SK-N-SH (cell line): ENCODE measurements around the gene PLVAP. TPM values are rescaled to one million over a fixed set of nuclear protein-coding genes. Genes with fewer than 3 reads are reported as not detected.

Source experiments
- CTCF ChIA-PET: fragments of 300-600, 350-600 bp; formaldehyde crosslinking; extraction: SDS; loops from one replicate; lab custom pipeline; 2021; lab: Yijun Ruan, JAX
- POLR2A ChIA-PET: fragments of 350-600 bp; sonication (Branson Sonifier 250); formaldehyde crosslinking; extraction: SDS; loops from one replicate; lab custom pipeline; 2020; ENCODE audit warnings: antibody characterized with exemption, inconsistent platforms; lab: Yijun Ruan, JAX
- DNase-seq: peaks from one replicate; pipeline ENCODE4 v3.0.0; 2012
- H2AFZ ChIP-seq: fragments of 200-600 bp; sonication (generic); 2 replicates; pipeline ENCODE4 v1.8.1; 2016; ENCODE audit warnings: antibody characterized with exemption, mild to moderate bottlenecking, low read depth
- H3F3A ChIP-seq: fragments of 200-600 bp; sonication (generic); replicated peaks from 2 replicates; pipeline ENCODE3; 2016; ENCODE audit warnings: antibody characterized with exemption, mild to moderate bottlenecking; ENCODE audit not compliant: insufficient read depth
- H3K27ac ChIP-seq, 2 experiments: fragments of 200-500 bp in 1 of 2; fragments of 200-600 bp in 1 of 2; sonication (Bioruptor generic) in 1 of 2; sonication (generic), shearing (Covaris generic) in 1 of 2; 2 replicates each; pipeline versions ENCODE4 v1.5.1 to v1.6.1; 2014 to 2016; ENCODE audit warnings: low read depth in 2 of 2, inconsistent platforms in 1 of 2, low read length in 1 of 2, mild to moderate bottlenecking in 1 of 2, mixed read lengths in 1 of 2
- H3K27me3 ChIP-seq: fragments of 200-600 bp; sonication (generic), shearing (Covaris generic); 2 replicates; pipeline ENCODE4 v1.6.1; 2016; ENCODE audit warnings: mixed run types; ENCODE audit not compliant: insufficient read depth
- H3K36me3 ChIP-seq, 2 experiments: fragments of 200-500 bp in 1 of 2; fragments of 200-600 bp in 1 of 2; sonication (Bioruptor generic) in 1 of 2; sonication (generic) in 1 of 2; replicated peaks in 1 of 2; 2 replicates each; pipeline versions ENCODE3 to v1.5.1; 2014 to 2016; ENCODE audit warnings: low read length in 1 of 2, mild to moderate bottlenecking in 1 of 2; ENCODE audit not compliant: insufficient read depth in 2 of 2, control insufficient read depth in 1 of 2
- H3K4me1 ChIP-seq, 2 experiments: fragments of 200-500 bp in 1 of 2; fragments of 200-600 bp in 1 of 2; sonication (Bioruptor generic) in 1 of 2; sonication (generic), shearing (Covaris generic) in 1 of 2; 2 replicates each; pipeline versions ENCODE4 v1.5.1 to v1.6.1; 2014 to 2016; ENCODE audit warnings: low read depth in 1 of 2, low read length in 1 of 2, mixed run types in 1 of 2; ENCODE audit not compliant: insufficient read depth in 2 of 2, control insufficient read depth in 1 of 2
- H3K4me2 ChIP-seq: fragments of 200-600 bp; sonication (generic), shearing (Covaris generic); 2 replicates; pipeline ENCODE4 v1.6.1; 2017; ENCODE audit warnings: mixed run types
- H3K4me3 ChIP-seq, 2 experiments: fragments of 200-500 bp in 1 of 2; fragments of 200-600 bp in 1 of 2; sonication (Bioruptor generic) in 1 of 2; sonication (generic), shearing (Covaris generic) in 1 of 2; 2 replicates each; pipeline versions ENCODE4 v1.5.1 to v1.8.1; 2014 to 2016; ENCODE audit warnings: low read depth in 2 of 2, inconsistent platforms in 1 of 2, low read length in 1 of 2, mild to moderate bottlenecking in 1 of 2, mixed read lengths in 1 of 2, moderate library complexity in 1 of 2
- H3K79me2 ChIP-seq: fragments of 200-600 bp; sonication (generic); 2 replicates; pipeline ENCODE4 v1.8.1; 2017; ENCODE audit warnings: mild to moderate bottlenecking; ENCODE audit not compliant: insufficient read depth
- H3K9ac ChIP-seq: fragments of 200-600 bp; sonication (generic); 2 replicates; pipeline ENCODE4 v1.6.1; 2017; ENCODE audit warnings: mixed run types
- H3K9me2 ChIP-seq: fragments of 200-600 bp; sonication (generic); 2 replicates; pipeline ENCODE4 v1.6.1; 2017; ENCODE audit warnings: mixed run types
- H3K9me3 ChIP-seq: fragments of 200-600 bp; sonication (generic); 2 replicates; pipeline ENCODE4 v1.6.1; 2017; ENCODE audit warnings: mixed run types, mild to moderate bottlenecking, moderate library complexity
- H4K20me1 ChIP-seq: fragments of 200-600 bp; sonication (generic); 2 replicates; pipeline ENCODE4 v1.6.1; 2017; ENCODE audit warnings: mild to moderate bottlenecking, mixed run types; ENCODE audit not compliant: insufficient read depth
- CHD2 ChIP-seq: fragments of 150-350 bp; IDR thresholded peaks from 2 replicates; pipeline ENCODE4 v1.6.1; 2018; ENCODE audit warnings: low read length; ENCODE audit not compliant: partially characterized antibody
- ELF1 ChIP-seq: IDR thresholded peaks from 2 replicates; pipeline ENCODE4 v1.4.0; 2012
- EZH2phosphoT487 ChIP-seq: fragments of 200-600 bp; sonication (generic); IDR thresholded peaks from 2 replicates; pipeline ENCODE4 v1.6.1; 2017; ENCODE audit warnings: low read depth, mixed run types, mild to moderate bottlenecking, antibody characterized with exemption, moderate library complexity, borderline replicate concordance
- FOXJ3 ChIP-seq: sonication (generic); formaldehyde crosslinking; IDR thresholded peaks from 2 replicates; pipeline ENCODE4 v1.5.1; 2020; ENCODE audit warnings: mild to moderate bottlenecking, missing genetic modification reagents
- GATA2 ChIP-seq: sonication (generic); formaldehyde crosslinking; IDR thresholded peaks from 2 replicates; pipeline ENCODE4 v1.5.0; 2020; ENCODE audit warnings: mild to moderate bottlenecking, missing genetic modification reagents
- JUND ChIP-seq: IDR thresholded peaks from 2 replicates; pipeline ENCODE4 v1.4.0; 2012
- MEF2A ChIP-seq: IDR thresholded peaks from 2 replicates; pipeline ENCODE4 v1.4.0; 2012; ENCODE audit warnings: low read depth, borderline replicate concordance
- MXI1 ChIP-seq: IDR thresholded peaks from 2 replicates; pipeline ENCODE4 v1.6.1; 2012; ENCODE audit warnings: mild to moderate bottlenecking, low read depth, low read length, improper control_type of control experiment
- NFIC ChIP-seq: IDR thresholded peaks from 2 replicates; pipeline ENCODE4 v1.4.0; 2012; ENCODE audit warnings: borderline replicate concordance
- NRF1 ChIP-seq: IDR thresholded peaks from 2 replicates; pipeline ENCODE4 v1.6.1; 2012; ENCODE audit warnings: low read depth, mild to moderate bottlenecking, low read length
- RAD21 ChIP-seq: IDR thresholded peaks from 2 replicates; pipeline ENCODE4 v1.6.1; 2012; ENCODE audit warnings: mild to moderate bottlenecking, low read length
- RCOR1 ChIP-seq: fragments of 150-350 bp; IDR thresholded peaks from 2 replicates; pipeline ENCODE4 v1.6.1; 2017; ENCODE audit warnings: antibody characterized with exemption, low read length
- SIN3A ChIP-seq: IDR thresholded peaks from 2 replicates; pipeline ENCODE4 v1.6.1; 2012; ENCODE audit warnings: low read depth, mild to moderate bottlenecking, low read length, moderate library complexity, borderline replicate concordance
- SMC3 ChIP-seq: IDR thresholded peaks from 2 replicates; pipeline ENCODE4 v1.6.1; 2012; ENCODE audit warnings: low read depth, low read length, improper control_type of control experiment
- TAF1 ChIP-seq: IDR thresholded peaks from 2 replicates; pipeline ENCODE4 v1.6.1; 2012; ENCODE audit warnings: low read depth, mild to moderate bottlenecking, low read length, moderate library complexity, borderline replicate concordance
- YY1 ChIP-seq: IDR thresholded peaks from 2 replicates; pipeline ENCODE4 v1.4.0; 2012; ENCODE audit warnings: low read depth, mild to moderate bottlenecking
- WGBS: methylation state at CpG from one replicate; pipeline ENCODE4 v1.1.6; 2017; ENCODE audit warnings: low lambda C conversion rate; 5-methylcytosine and 5-hydroxymethylcytosine counted together
- polyA plus RNA-seq, 3 experiments: library from polyadenylated mRNA; depleted of rRNA; stranded (reverse); fragments of >200 nt; gene quantifications; 2 replicates each; pipeline ENCODE4 v1.2.3, GENCODE V29; 2012
- TF ChIP-seq, protein P1 (sequence below): fragments of 150-350 bp; IDR thresholded peaks from 2 replicates; pipeline ENCODE4 v1.6.1; 2017; ENCODE audit warnings: antibody characterized with exemption, low read length, low read depth, borderline replicate concordance
- TF ChIP-seq, protein P2 (sequence below): IDR thresholded peaks from 2 replicates; pipeline ENCODE4 v1.6.1; 2012; ENCODE audit warnings: mild to moderate bottlenecking, low read depth, low read length, moderate library complexity
- TF ChIP-seq, protein P3 (sequence below): IDR thresholded peaks from 2 replicates; pipeline ENCODE4 v1.4.0; 2012; ENCODE audit warnings: low read depth
- TF ChIP-seq, protein P4 (sequence below): IDR thresholded peaks from 2 replicates; pipeline ENCODE4; 2012
- TF ChIP-seq, protein P5 (sequence below): IDR thresholded peaks from 2 replicates; pipeline ENCODE4 v1.4.0; 2012; ENCODE audit warnings: low read depth, borderline replicate concordance
- TF ChIP-seq, protein P6 (sequence below): fragments of 200-600 bp; sonication (generic); IDR thresholded peaks from 2 replicates; pipeline ENCODE4 v1.6.1; 2017; ENCODE audit warnings: antibody characterized with exemption, mild to moderate bottlenecking, moderate library complexity

The PLVAP gene
- polyA plus RNA-seq, 1 of the 3 experiments (the other 2 are of a cell fraction) = not detected

DNA sequence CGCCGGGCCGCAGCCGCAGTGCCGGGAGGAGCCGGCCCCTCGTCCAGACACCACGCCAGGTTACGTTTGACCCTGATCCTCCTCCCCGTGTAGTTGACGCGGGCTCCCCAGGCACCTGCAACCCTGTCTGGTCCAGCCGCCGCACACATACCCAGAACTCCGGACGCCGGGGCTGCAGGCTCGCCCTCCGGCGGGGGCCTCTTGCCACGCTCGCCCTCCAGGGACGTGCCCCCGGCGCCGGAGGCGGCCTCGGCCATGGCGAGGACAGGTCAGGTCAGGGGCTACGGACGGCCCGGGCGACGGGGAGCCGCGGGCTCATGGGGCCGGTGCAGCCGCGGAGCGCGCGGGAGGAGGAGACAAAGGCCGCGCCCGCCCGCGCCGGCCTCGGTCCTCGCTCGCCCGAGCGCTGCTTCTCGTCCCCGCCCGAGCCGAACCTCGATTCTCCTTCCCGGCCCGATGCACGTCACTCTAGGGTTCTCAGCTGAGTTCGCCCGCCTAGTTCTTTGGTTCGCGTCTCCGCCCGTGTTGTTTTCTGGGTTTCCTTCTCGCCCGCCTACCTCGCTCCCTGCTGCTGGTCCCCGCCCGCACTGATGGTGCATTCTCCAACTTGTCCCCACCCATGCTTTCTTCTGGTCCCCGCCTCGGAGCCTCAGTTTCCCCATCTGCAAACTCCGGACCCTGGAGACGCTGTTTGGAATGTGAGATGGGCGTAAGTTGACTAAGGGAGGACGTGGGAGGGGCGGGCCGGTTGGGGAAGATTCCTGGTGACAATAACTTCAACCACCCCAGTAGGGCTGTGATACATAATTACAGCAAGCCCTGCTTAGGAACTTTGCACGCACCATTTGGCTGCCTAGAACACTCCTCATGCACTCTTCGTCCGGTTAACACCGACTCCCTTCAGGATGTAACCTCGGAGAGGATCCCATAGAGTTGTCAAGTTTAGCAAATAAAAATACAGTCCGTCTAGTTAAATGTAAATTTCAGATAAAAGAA is 42.4 kb downstream of the PLVAP start, which contains the start of gene ANO8:
Gene ANO8, minus strand, starts transcription at position 442 of the 996 bp plus-strand sequence. Its CDS starts 185 bp downstream, at position 257.
- H3K27me3 ChIP-seq = no peaks in the 10 kb centered on the region
- TF ChIP-seq EZH2phosphoT487 = no peak
- TF ChIP-seq, protein P1, sequence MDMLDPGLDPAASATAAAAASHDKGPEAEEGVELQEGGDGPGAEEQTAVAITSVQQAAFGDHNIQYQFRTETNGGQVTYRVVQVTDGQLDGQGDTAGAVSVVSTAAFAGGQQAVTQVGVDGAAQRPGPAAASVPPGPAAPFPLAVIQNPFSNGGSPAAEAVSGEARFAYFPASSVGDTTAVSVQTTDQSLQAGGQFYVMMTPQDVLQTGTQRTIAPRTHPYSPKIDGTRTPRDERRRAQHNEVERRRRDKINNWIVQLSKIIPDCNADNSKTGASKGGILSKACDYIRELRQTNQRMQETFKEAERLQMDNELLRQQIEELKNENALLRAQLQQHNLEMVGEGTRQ = no peak
- TF ChIP-seq, protein P2, sequence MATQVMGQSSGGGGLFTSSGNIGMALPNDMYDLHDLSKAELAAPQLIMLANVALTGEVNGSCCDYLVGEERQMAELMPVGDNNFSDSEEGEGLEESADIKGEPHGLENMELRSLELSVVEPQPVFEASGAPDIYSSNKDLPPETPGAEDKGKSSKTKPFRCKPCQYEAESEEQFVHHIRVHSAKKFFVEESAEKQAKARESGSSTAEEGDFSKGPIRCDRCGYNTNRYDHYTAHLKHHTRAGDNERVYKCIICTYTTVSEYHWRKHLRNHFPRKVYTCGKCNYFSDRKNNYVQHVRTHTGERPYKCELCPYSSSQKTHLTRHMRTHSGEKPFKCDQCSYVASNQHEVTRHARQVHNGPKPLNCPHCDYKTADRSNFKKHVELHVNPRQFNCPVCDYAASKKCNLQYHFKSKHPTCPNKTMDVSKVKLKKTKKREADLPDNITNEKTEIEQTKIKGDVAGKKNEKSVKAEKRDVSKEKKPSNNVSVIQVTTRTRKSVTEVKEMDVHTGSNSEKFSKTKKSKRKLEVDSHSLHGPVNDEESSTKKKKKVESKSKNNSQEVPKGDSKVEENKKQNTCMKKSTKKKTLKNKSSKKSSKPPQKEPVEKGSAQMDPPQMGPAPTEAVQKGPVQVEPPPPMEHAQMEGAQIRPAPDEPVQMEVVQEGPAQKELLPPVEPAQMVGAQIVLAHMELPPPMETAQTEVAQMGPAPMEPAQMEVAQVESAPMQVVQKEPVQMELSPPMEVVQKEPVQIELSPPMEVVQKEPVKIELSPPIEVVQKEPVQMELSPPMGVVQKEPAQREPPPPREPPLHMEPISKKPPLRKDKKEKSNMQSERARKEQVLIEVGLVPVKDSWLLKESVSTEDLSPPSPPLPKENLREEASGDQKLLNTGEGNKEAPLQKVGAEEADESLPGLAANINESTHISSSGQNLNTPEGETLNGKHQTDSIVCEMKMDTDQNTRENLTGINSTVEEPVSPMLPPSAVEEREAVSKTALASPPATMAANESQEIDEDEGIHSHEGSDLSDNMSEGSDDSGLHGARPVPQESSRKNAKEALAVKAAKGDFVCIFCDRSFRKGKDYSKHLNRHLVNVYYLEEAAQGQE = no peak
- TF ChIP-seq GATA2 (CRISPR knock-in tag) = no peak
- no peak for TF ChIP-seq RAD21
- TF ChIP-seq MEF2A = no peak
- TF ChIP-seq, protein P3, sequence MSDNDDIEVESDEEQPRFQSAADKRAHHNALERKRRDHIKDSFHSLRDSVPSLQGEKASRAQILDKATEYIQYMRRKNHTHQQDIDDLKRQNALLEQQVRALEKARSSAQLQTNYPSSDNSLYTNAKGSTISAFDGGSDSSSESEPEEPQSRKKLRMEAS = peak; percentile 57; the same call in 1 of the 2 replicates
- TF ChIP-seq FOXJ3 (CRISPR knock-in tag) = no peak
- TF ChIP-seq, protein P4, sequence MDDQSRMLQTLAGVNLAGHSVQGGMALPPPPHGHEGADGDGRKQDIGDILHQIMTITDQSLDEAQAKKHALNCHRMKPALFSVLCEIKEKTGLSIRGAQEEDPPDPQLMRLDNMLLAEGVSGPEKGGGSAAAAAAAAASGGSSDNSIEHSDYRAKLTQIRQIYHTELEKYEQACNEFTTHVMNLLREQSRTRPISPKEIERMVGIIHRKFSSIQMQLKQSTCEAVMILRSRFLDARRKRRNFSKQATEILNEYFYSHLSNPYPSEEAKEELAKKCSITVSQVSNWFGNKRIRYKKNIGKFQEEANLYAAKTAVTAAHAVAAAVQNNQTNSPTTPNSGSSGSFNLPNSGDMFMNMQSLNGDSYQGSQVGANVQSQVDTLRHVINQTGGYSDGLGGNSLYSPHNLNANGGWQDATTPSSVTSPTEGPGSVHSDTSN = peak; percentile 92
- peak; percentile 86; the same call in 1 of the 2 replicates for TF ChIP-seq SIN3A
- no peak for TF ChIP-seq NFIC
- peak; percentile 51; the same call in 1 of the 2 replicates for TF ChIP-seq RCOR1
- no peak for TF ChIP-seq NRF1
- peak; percentile 75; the same call in 1 of the 2 replicates for TF ChIP-seq MXI1
- TF ChIP-seq, protein P5, sequence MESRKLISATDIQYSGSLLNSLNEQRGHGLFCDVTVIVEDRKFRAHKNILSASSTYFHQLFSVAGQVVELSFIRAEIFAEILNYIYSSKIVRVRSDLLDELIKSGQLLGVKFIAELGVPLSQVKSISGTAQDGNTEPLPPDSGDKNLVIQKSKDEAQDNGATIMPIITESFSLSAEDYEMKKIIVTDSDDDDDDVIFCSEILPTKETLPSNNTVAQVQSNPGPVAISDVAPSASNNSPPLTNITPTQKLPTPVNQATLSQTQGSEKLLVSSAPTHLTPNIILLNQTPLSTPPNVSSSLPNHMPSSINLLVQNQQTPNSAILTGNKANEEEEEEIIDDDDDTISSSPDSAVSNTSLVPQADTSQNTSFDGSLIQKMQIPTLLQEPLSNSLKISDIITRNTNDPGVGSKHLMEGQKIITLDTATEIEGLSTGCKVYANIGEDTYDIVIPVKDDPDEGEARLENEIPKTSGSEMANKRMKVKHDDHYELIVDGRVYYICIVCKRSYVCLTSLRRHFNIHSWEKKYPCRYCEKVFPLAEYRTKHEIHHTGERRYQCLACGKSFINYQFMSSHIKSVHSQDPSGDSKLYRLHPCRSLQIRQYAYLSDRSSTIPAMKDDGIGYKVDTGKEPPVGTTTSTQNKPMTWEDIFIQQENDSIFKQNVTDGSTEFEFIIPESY = no peak
- TF ChIP-seq ELF1 = no peak
- TF ChIP-seq, protein P6, sequence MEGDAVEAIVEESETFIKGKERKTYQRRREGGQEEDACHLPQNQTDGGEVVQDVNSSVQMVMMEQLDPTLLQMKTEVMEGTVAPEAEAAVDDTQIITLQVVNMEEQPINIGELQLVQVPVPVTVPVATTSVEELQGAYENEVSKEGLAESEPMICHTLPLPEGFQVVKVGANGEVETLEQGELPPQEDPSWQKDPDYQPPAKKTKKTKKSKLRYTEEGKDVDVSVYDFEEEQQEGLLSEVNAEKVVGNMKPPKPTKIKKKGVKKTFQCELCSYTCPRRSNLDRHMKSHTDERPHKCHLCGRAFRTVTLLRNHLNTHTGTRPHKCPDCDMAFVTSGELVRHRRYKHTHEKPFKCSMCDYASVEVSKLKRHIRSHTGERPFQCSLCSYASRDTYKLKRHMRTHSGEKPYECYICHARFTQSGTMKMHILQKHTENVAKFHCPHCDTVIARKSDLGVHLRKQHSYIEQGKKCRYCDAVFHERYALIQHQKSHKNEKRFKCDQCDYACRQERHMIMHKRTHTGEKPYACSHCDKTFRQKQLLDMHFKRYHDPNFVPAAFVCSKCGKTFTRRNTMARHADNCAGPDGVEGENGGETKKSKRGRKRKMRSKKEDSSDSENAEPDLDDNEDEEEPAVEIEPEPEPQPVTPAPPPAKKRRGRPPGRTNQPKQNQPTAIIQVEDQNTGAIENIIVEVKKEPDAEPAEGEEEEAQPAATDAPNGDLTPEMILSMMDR = no peak
- TF ChIP-seq JUND = no peak
- no peak for TF ChIP-seq SMC3
- TF ChIP-seq YY1 = no peak
- peak; percentile 41 for TF ChIP-seq CHD2
- TF ChIP-seq TAF1 = no peak
- peaks cover 0 to 24% of the 10 kb centered on the region in 2 experiments; a peak in 1 of 4 replicates for H3K4me1 ChIP-seq
- H4K20me1 ChIP-seq = no peaks in the 10 kb centered on the region
- peak within 1 kb of the TSS; percentile 95 for H2AFZ ChIP-seq
- H3K4me2 ChIP-seq = peak within 1 kb of the TSS; percentile 96
- H3K27ac ChIP-seq = peak within 1 kb of the TSS; percentile 48 to 87
- H3K9me2 ChIP-seq = no peaks in the 10 kb centered on the region
- H3K36me3 ChIP-seq = peaks cover 0 to 2% of the 10 kb centered on the region in 2 experiments
- peak; percentile 94 for DNase-seq
- ChIA-PET CTCF (interaction anchor here (1.3 to 1.9 kb wide), 2 partner anchors 10 to 52 kb away, joined by 3 to 8 read pairs; no protein-coding TSS in a partner anchor), POLR2A (no interaction called here)
- 3% methylated on average over 32 of the region's 86 CpGs for WGBS
- peak within 1 kb of the TSS; percentile 71 for H3K9ac ChIP-seq
- peak within 1 kb of the TSS; percentile 83 to 92 for H3K4me3 ChIP-seq
- H3F3A ChIP-seq = peaks cover 8% of the 10 kb centered on the region
- no peaks in the 10 kb centered on the region for H3K9me3 ChIP-seq
- peaks cover 8% of the 10 kb centered on the region; the same call in 1 of the 2 replicates for H3K79me2 ChIP-seq
